ENCODE data around the gene ERG. TPM values are rescaled to one million over a fixed set of nuclear protein-coding genes. Genes with fewer than 3 reads are reported as not detected.

ERG gene
- polyA plus RNA-seq, 1 donor from 2014 or later, result not detected

DNA sequence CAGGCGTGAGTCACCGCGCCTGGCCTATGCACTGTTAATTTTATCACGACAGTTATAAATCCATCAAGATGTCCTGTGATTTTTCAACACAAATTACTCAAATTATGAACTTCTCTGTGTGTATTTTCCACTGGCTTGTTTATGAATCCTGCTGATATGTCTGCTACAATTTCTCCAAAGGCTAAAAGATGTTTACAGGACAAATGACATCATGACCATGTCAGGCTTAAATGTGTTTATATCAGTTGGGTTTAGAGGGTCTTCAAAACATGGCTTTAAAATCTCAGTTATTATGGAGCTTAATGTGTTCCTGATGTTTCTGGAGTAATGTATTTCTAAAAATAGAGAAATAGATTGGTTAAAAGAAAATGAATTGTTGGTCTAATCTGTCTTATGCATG, 44.0 kb upstream of the ERG start:
- TF ChIP-seq POLR2AphosphoS5 (IDR thresholded peaks at IDR 0.05), result no peak
- TF ChIP-seq MXI1 (conservative IDR thresholded peaks at IDR 0.05; ENCODE audit: poor library complexity, severe bottlenecking), result no peak
- no peak for TF ChIP-seq EZH2 (IDR thresholded peaks at IDR 0.05; ENCODE audit: borderline replicate concordance, insufficient read depth, low read length, poor library complexity, severe bottlenecking)
- no peak for TF ChIP-seq RAD21 (conservative IDR thresholded peaks at IDR 0.05)
- TF ChIP-seq, protein P1, sequence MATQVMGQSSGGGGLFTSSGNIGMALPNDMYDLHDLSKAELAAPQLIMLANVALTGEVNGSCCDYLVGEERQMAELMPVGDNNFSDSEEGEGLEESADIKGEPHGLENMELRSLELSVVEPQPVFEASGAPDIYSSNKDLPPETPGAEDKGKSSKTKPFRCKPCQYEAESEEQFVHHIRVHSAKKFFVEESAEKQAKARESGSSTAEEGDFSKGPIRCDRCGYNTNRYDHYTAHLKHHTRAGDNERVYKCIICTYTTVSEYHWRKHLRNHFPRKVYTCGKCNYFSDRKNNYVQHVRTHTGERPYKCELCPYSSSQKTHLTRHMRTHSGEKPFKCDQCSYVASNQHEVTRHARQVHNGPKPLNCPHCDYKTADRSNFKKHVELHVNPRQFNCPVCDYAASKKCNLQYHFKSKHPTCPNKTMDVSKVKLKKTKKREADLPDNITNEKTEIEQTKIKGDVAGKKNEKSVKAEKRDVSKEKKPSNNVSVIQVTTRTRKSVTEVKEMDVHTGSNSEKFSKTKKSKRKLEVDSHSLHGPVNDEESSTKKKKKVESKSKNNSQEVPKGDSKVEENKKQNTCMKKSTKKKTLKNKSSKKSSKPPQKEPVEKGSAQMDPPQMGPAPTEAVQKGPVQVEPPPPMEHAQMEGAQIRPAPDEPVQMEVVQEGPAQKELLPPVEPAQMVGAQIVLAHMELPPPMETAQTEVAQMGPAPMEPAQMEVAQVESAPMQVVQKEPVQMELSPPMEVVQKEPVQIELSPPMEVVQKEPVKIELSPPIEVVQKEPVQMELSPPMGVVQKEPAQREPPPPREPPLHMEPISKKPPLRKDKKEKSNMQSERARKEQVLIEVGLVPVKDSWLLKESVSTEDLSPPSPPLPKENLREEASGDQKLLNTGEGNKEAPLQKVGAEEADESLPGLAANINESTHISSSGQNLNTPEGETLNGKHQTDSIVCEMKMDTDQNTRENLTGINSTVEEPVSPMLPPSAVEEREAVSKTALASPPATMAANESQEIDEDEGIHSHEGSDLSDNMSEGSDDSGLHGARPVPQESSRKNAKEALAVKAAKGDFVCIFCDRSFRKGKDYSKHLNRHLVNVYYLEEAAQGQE (IDR thresholded peaks at IDR 0.05; ENCODE audit: borderline replicate concordance), result no peak
- no peak for TF ChIP-seq EP300 (conservative IDR thresholded peaks at IDR 0.05; ENCODE audit: poor library complexity, severe bottlenecking)
- H3K36me3 ChIP-seq (ENCODE audit: insufficient read depth, low read length), result no peaks in the 10 kb centered on the region
- H3K9ac ChIP-seq (ENCODE audit: low read length), result no peak overlapping the region
- no peaks in the 10 kb centered on the region for H3K79me2 ChIP-seq (replicated peaks; ENCODE audit: insufficient read depth, low read length)
- no peaks in the 10 kb centered on the region for H3K9me3 ChIP-seq (ENCODE audit: low read length)
- H3K27me3 ChIP-seq (ENCODE audit: insufficient read depth, low read depth, low read length), result no peaks in the 10 kb centered on the region
- no peak overlapping the region for H3K4me2 ChIP-seq (ENCODE audit: low read length)
- no peaks in the 10 kb centered on the region for H3F3A ChIP-seq (ENCODE audit: insufficient read depth, low read length, poor library complexity, severe bottlenecking)
- no peak overlapping the region for H2AFZ ChIP-seq (ENCODE audit: low read depth, low read length)
- H3K27ac ChIP-seq (ENCODE audit: low read length), result no peak overlapping the region
- H4K20me1 ChIP-seq (ENCODE audit: insufficient read depth), result no peaks in the 10 kb centered on the region
- no peak overlapping the region for H3K4me3 ChIP-seq (ENCODE audit: low read length)
- H3K9me2 ChIP-seq (ENCODE audit: insufficient read depth, low read length), result no peaks in the 10 kb centered on the region

DNA sequence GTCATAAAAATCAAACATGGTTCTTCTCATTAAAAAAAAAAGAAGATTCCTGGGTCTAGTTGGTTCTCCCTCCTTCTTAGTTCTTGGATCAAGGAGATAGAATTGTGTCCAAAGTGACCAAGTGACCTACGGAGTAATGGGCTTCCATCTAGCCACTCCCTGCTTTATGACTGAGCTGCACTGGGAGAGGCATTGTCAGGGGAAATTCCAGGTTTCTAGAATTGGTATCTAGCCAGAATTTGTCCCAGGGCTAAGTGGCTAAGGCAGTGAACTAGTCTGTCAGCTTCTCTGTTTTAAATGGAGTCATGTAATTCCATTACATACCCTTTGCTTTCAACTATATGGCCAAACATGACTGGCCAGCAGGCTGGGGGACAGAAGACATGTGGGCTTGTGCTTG, 40.1 kb upstream of the ERG start:
- no peak overlapping the region for H3K4me3 ChIP-seq (ENCODE audit: low read length)
- H3K9me3 ChIP-seq (ENCODE audit: low read length), result no peaks in the 10 kb centered on the region
- no peaks in the 10 kb centered on the region for H3K27me3 ChIP-seq (ENCODE audit: insufficient read depth, low read depth, low read length)
- no peaks in the 10 kb centered on the region for H3K79me2 ChIP-seq (replicated peaks; ENCODE audit: insufficient read depth, low read length)
- no peaks in the 10 kb centered on the region for H3F3A ChIP-seq (ENCODE audit: insufficient read depth, low read length, poor library complexity, severe bottlenecking)
- H3K9ac ChIP-seq (ENCODE audit: low read length), result no peak overlapping the region
- H3K36me3 ChIP-seq (ENCODE audit: insufficient read depth, low read length), result no peaks in the 10 kb centered on the region
- H3K27ac ChIP-seq (ENCODE audit: low read length), result no peak overlapping the region
- no peak overlapping the region for H2AFZ ChIP-seq (ENCODE audit: low read depth, low read length)
- H3K4me2 ChIP-seq (ENCODE audit: low read length), result no peak overlapping the region
- no peaks in the 10 kb centered on the region for H4K20me1 ChIP-seq (ENCODE audit: insufficient read depth)
- no peaks in the 10 kb centered on the region for H3K9me2 ChIP-seq (ENCODE audit: insufficient read depth, low read length)
- no peak for TF ChIP-seq TAF1 (IDR thresholded peaks at IDR 0.05; ENCODE audit: low read depth)
- TF ChIP-seq SMC3 (conservative IDR thresholded peaks at IDR 0.05; ENCODE audit: poor library complexity), result no peak
- TF ChIP-seq, protein P2, sequence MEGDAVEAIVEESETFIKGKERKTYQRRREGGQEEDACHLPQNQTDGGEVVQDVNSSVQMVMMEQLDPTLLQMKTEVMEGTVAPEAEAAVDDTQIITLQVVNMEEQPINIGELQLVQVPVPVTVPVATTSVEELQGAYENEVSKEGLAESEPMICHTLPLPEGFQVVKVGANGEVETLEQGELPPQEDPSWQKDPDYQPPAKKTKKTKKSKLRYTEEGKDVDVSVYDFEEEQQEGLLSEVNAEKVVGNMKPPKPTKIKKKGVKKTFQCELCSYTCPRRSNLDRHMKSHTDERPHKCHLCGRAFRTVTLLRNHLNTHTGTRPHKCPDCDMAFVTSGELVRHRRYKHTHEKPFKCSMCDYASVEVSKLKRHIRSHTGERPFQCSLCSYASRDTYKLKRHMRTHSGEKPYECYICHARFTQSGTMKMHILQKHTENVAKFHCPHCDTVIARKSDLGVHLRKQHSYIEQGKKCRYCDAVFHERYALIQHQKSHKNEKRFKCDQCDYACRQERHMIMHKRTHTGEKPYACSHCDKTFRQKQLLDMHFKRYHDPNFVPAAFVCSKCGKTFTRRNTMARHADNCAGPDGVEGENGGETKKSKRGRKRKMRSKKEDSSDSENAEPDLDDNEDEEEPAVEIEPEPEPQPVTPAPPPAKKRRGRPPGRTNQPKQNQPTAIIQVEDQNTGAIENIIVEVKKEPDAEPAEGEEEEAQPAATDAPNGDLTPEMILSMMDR (IDR thresholded peaks at IDR 0.05; ENCODE audit: poor library complexity, severe bottlenecking), result no peak
- TF ChIP-seq RAD21 (conservative IDR thresholded peaks at IDR 0.05), result no peak
- no peak for TF ChIP-seq EZH2 (IDR thresholded peaks at IDR 0.05; ENCODE audit: borderline replicate concordance, insufficient read depth, low read length, poor library complexity, severe bottlenecking)
- TF ChIP-seq EP300 (conservative IDR thresholded peaks at IDR 0.05; ENCODE audit: poor library complexity, severe bottlenecking), result no peak
- TF ChIP-seq POLR2AphosphoS5 (IDR thresholded peaks at IDR 0.05), result no peak
- TF ChIP-seq, protein P1 (IDR thresholded peaks at IDR 0.05; ENCODE audit: borderline replicate concordance), result no peak
- no peak for TF ChIP-seq MXI1 (conservative IDR thresholded peaks at IDR 0.05; ENCODE audit: poor library complexity, severe bottlenecking)
